Breast epithelium (tissue), 3 donors: Measurements from ENCODE around the gene MFSD12.

Source experiments
- CTCF ChIP-seq, 3 donors: fragments of 450-650 bp; IDR thresholded peaks; one replicate each; pipeline ENCODE4 v1.5.1; 2016 to 2017; ENCODE audit warnings: antibody characterized with exemption in 3 of 3, mild to moderate bottlenecking in 3 of 3, moderate library complexity in 3 of 3
- POLR2AphosphoS5 ChIP-seq, 3 donors: sonication (generic); formaldehyde crosslinking; IDR thresholded peaks; one replicate each; pipeline ENCODE4 v1.6.1; 2017; ENCODE audit warnings: antibody characterized with exemption in 3 of 3

DNA sequence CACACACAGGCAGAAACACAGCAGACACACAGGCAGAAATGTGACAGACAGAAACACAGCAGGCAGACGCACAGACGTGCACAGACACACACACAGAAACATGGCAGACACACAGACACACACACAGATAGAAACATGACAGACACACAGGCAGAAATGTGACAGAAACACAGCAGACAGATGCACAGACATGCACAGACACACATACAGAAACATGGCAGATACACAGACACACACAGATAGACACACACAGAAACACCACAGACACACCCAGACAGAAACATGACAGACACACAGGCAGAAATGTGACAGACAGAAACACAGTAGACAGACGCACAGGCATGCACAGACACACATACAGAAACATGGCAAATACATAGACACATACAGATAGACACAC is 48.0 kb upstream of the MFSD12 start:
- no peak for TF ChIP-seq CTCF (IDR thresholded peaks at IDR 0.05)
- no peak for TF ChIP-seq POLR2AphosphoS5 (IDR thresholded peaks at IDR 0.05)
